NCI-H2029 treated with DMSO at 0.1 percent for 48 hours (cell line): ENCODE measurements around the gene CPN2.

Experiments used
- DNase-seq: peaks from one replicate; lab custom pipeline; 2025; lab: John Stamatoyannopoulos, UW

The CPN2 gene

DNA sequence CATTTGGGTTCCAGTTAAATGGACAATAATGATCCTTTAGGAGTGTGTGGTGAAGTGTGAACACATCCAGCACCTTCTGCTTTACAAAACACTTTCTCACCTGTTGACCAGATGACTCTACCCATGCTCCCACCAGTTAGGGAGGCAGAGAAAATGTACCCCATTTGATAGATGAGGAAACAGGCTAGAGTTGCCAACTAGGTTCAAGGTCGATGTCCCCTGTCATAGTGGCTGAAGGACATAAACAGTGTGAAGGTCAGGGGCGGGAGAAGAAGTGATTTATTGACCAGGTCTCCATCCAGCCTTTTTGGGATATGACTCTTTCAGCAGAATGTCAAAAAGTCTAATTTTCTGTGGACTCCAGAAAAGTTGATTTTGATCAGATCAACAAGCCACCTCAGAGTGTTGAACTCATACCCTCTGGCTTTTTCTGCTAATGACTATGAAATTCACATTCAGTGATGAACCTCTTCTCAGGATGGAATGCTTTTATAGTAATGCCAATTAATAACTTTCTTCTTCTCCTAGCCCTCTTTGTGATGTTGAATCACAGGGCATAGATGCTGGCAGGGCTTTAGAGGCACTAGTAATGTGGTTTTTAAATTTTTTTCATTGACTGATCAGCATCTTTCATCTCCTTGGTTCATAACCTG, 57.5 kb downstream of the CPN2 start:
- no peak for DNase-seq

GRCh38 chr3:194292331-194292730, 58.8 kb downstream of the CPN2 start:
- no peak for DNase-seq
